Colonic mucosa (tissue), 4 donors: ENCODE data around the gene ENPEP. TPM values are rescaled to one million over a fixed set of nuclear protein-coding genes. Genes with fewer than 3 reads are reported as not detected.

ENCODE experiments used
- DNase-seq: peaks from one replicate; pipeline ENCODE4 v3.0.0-alpha.2; 2020
- H3K27ac ChIP-seq: fragments of 200-600 bp; one replicate; pipeline ENCODE4 v1.8.0; 2021
- H3K27me3 ChIP-seq: fragments of 200-600 bp; one replicate; pipeline ENCODE4 v1.8.0; 2021
- H3K36me3 ChIP-seq: fragments of 200-600 bp; one replicate; pipeline ENCODE4 v1.8.0; 2021
- H3K4me1 ChIP-seq: fragments of 200-600 bp; one replicate; pipeline ENCODE4 v1.8.0; 2021; ENCODE audit warnings: mild to moderate bottlenecking
- H3K4me3 ChIP-seq: fragments of 200-600 bp; one replicate; pipeline ENCODE4 v1.8.0; 2021
- H3K9ac ChIP-seq, 2 donors: one replicate each; pipeline ENCODE4 v1.7.0; 2013; ENCODE audit warnings: control low read depth in 2 of 2, low read depth in 2 of 2, low read length in 2 of 2
- H3K9me3 ChIP-seq: fragments of 200-600 bp; one replicate; pipeline ENCODE4 v1.8.0; 2021
- intact Hi-C: fragments of 100-400 bp; cut with DNase I; formaldehyde crosslinking; loops from one replicate; pipeline ENCODE4 v1.14.1; 2022
- total RNA-seq, 2 donors: library from RNA; stranded (reverse); fragmentation: NEBNext Ultra II Directional in 1 of 2; extraction: Animal tissue kit (Norgen Biotek cat#: 25700) in 1 of 2; gene quantifications; one replicate each; pipeline ENCODE4 v1.2.1, GENCODE V29; 2021
- TF ChIP-seq, protein P1 (sequence below): fragments of 200-600 bp; IDR thresholded peaks from one replicate; pipeline ENCODE4 v1.8.0; 2022; ENCODE audit warnings: antibody characterized with exemption, mild to moderate bottlenecking
- donor health status: healthy.
- donor health status: DM: no; HTN: no; CAD: no.
- donor health status: DM: no; HTN: no; CAD: no.

ENPEP gene
- total RNA-seq, 2 donors from 2014 or later: 0.27 to 0.88 TPM

DNA sequence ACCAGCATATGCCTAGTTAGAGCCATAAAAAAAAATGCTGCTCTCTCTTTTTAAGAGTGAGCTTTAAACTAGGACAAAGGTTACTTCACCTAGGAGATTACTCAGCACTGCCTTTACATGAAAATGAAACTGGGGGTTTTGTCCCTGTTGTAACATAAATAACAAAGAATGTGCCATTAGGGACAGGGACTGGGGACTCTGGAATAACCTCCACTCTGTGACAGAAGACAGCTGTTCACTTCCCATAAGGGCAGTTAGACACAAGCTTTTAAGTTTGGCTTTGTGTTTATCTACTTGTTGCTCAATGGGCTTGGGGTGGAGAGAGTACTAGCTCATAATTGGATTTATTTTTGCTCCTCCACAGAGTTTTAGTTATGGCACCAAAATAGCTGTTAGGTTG is 11.9 kb downstream of the ENPEP start:
- DNase-seq: no peak
- H3K27ac ChIP-seq: no peak overlapping the region
- TF ChIP-seq, protein P1, sequence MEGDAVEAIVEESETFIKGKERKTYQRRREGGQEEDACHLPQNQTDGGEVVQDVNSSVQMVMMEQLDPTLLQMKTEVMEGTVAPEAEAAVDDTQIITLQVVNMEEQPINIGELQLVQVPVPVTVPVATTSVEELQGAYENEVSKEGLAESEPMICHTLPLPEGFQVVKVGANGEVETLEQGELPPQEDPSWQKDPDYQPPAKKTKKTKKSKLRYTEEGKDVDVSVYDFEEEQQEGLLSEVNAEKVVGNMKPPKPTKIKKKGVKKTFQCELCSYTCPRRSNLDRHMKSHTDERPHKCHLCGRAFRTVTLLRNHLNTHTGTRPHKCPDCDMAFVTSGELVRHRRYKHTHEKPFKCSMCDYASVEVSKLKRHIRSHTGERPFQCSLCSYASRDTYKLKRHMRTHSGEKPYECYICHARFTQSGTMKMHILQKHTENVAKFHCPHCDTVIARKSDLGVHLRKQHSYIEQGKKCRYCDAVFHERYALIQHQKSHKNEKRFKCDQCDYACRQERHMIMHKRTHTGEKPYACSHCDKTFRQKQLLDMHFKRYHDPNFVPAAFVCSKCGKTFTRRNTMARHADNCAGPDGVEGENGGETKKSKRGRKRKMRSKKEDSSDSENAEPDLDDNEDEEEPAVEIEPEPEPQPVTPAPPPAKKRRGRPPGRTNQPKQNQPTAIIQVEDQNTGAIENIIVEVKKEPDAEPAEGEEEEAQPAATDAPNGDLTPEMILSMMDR: no peak
- no peaks in the 10 kb centered on the region for H3K9me3 ChIP-seq
- H3K9ac ChIP-seq: no peak overlapping the region
- H3K36me3 ChIP-seq: no peaks in the 10 kb centered on the region
- H3K27me3 ChIP-seq: no peaks in the 10 kb centered on the region
- intact Hi-C loops: no loop called here
- no peak overlapping the region for H3K4me3 ChIP-seq
- H3K4me1 ChIP-seq: peaks cover 5% of the 10 kb centered on the region

GRCh38 chr4:110489901-110490508 is 14.1 kb downstream of the ENPEP start:
- Histone ChIP-seq H3K27ac (no peak overlapping the region), H3K4me1 (peaks cover 5% of the 10 kb centered on the region), H3K36me3 (no peaks in the 10 kb centered on the region), H3K4me3 (no peak overlapping the region), H3K9me3 (no peaks in the 10 kb centered on the region), H3K9ac (no peak overlapping the region), H3K27me3 (no peaks in the 10 kb centered on the region)
- DNase-seq: no peak
- TF ChIP-seq, protein P1: no peak
- intact Hi-C loops: no loop called here

DNA sequence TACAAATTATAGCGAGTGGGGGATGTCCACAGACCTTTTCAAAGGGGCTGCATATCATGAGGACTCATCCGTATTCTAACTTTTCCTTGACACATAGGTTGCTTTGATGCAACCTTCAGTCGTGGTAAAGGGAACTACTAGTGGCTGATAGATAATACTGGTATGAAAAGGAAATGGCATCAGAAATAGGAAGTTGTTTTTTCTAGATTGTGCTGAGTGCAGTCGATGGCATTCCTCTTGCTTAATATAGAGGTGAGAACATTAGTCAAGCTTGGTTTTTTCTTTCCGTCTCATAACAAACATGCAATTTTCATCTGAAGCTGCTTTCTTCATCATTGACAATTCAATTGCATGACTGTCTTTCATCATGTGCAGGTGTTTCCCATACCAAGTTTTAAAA is 16.6 kb downstream of the ENPEP start:
- no peaks in the 10 kb centered on the region for H3K9me3 ChIP-seq
- peaks cover 5% of the 10 kb centered on the region for H3K4me1 ChIP-seq
- H3K9ac ChIP-seq: no peak overlapping the region
- intact Hi-C loops: no loop called here
- no peaks in the 10 kb centered on the region for H3K27me3 ChIP-seq
- H3K36me3 ChIP-seq: no peaks in the 10 kb centered on the region
- TF ChIP-seq, protein P1: no peak
- no peak overlapping the region for H3K4me3 ChIP-seq
- DNase-seq: no peak
- no peak overlapping the region for H3K27ac ChIP-seq

DNA sequence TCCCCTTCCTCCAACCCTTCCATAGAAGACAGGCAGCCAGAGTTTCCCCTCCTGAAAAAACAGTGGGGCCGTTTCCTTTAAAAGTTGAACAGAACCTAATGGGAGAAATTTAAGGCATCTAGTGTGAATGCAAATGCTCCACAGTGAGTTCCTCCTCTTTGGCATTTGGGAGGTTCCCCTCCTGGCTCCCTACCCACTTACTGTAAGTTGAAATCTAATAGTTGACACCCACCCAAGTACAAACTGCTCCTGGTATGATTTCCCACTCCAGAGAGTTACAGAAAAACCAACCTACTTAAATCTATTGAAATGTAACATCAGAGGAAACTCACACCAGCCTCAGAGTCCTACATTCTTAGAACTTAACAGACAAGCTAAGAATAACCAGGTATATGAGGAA is 17.6 kb downstream of the ENPEP start:
- Histone ChIP-seq H3K9ac (no peak overlapping the region), H3K27me3 (no peaks in the 10 kb centered on the region), H3K27ac (no peak overlapping the region), H3K36me3 (no peaks in the 10 kb centered on the region), H3K9me3 (no peaks in the 10 kb centered on the region), H3K4me3 (no peak overlapping the region), H3K4me1 (no peaks in the 10 kb centered on the region)
- intact Hi-C loops: no loop called here
- TF ChIP-seq, protein P1: no peak
- DNase-seq: no peak

DNA sequence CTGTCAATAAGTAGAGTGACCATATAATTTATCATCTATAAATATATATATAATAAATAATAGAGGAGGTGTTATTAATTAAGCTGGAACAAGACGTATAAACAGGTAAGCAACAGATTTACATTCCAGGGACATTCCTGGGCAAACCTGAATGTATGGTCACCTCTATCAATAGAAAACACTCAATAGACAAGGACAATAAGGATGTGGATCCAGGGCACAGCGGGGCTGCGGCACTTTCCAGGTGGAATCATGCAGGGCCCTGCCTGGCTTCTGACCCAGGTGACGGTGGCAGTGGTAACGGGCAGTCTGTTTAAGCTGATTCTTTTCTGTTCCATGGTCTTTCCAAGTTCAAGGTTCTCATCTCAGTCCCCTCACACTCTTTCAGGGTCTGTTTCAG is 22.5 kb downstream of the ENPEP start:
- H3K9me3 ChIP-seq: no peaks in the 10 kb centered on the region

More for the DNA sequence above, 22.5 kb downstream of the ENPEP start:
- no peaks in the 10 kb centered on the region for H3K27me3 ChIP-seq
- no peak for DNase-seq
- no peaks in the 10 kb centered on the region for H3K4me1 ChIP-seq
- TF ChIP-seq, protein P1: no peak
- no peak overlapping the region for H3K4me3 ChIP-seq
- H3K36me3 ChIP-seq: no peaks in the 10 kb centered on the region
- H3K9ac ChIP-seq: no peak overlapping the region
- no peak overlapping the region for H3K27ac ChIP-seq
- intact Hi-C loops: no loop called here
